Right renal cortex interstitium (tissue), 3 donors: ENCODE measurements around the gene DUSP16. TPM values are rescaled to one million over a fixed set of nuclear protein-coding genes. Genes with fewer than 3 reads are reported as not detected.
"Not testable (repeated sequence)": the region's sequence is repeated elsewhere in the genome, so short reads cannot be mapped to it uniquely, and the experiment has no call there.

ENCODE experiments used
- DNase-seq, 3 donors: peaks; one replicate each; pipeline ENCODE4 v3.0.0-alpha.2; 2013; ENCODE audit warnings: low read depth in 3 of 3, low spot score in 2 of 3
- polyA plus RNA-seq, 3 donors: library from polyadenylated mRNA; unstranded; fragments of 120-200 nt; gene quantifications; one replicate each; pipeline ENCODE4 v1.2.1, GENCODE V29; 2013; ENCODE audit not compliant: insufficient read length in 3 of 3

DUSP16 gene
- polyA plus RNA-seq, 3 donors = 26.0 to 26.3 (median 26.1) TPM

GRCh38 chr12:12524128-12524527, 38.5 kb downstream of the DUSP16 start:
- no peak for DNase-seq

- no peak for DNase-seq
These were observed 39.4 kb downstream of the DUSP16 start for GRCh38 chr12:12523229-12523628.

- not testable (repeated sequence) for DNase-seq
These were observed 40.0 kb downstream of the DUSP16 start for GRCh38 chr12:12522657-12523056.

- DNase-seq = no peak
These were observed 40.8 kb downstream of the DUSP16 start for GRCh38 chr12:12521888-12522287.

- DNase-seq = no peak
These were observed 41.6 kb downstream of the DUSP16 start for GRCh38 chr12:12521044-12521485.

- DNase-seq = no peak
These were observed 42.4 kb downstream of the DUSP16 start for GRCh38 chr12:12520273-12520672.

GRCh38 chr12:12519354-12519998, 43.2 kb downstream of the DUSP16 start:
- no peak for DNase-seq

- no peak for DNase-seq
These were observed 43.7 kb downstream of the DUSP16 start for GRCh38 chr12:12518919-12519318.

- no peak for DNase-seq
These were observed 44.2 kb downstream of the DUSP16 start for GRCh38 chr12:12518464-12518845.

GRCh38 chr12:12513416-12514006, 49.2 kb downstream of the DUSP16 start:
- no peak for DNase-seq

- no peak for DNase-seq
These were observed 50.6 kb downstream of the DUSP16 start for GRCh38 chr12:12511895-12512711.

- no peak for DNase-seq
These were observed 51.5 kb downstream of the DUSP16 start for GRCh38 chr12:12511021-12511783.

- no peak for DNase-seq
These were observed 52.1 kb downstream of the DUSP16 start for GRCh38 chr12:12510551-12510950.

GRCh38 chr12:12510141-12510540, 52.5 kb downstream of the DUSP16 start:
- DNase-seq = no peak

- DNase-seq = no peak
These were observed 54.1 kb downstream of the DUSP16 start for GRCh38 chr12:12508612-12509011.

GRCh38 chr12:12507121-12507520, 55.5 kb downstream of the DUSP16 start:
- no peak for DNase-seq

GRCh38 chr12:12506496-12506890, 56.2 kb downstream of the DUSP16 start:
- DNase-seq = peak in 1 of 3 donors; percentile 36

- DNase-seq = peak in 1 of 3 donors; percentile 18
These were observed 56.8 kb downstream of the DUSP16 start for GRCh38 chr12:12505544-12506495.

GRCh38 chr12:12503384-12504078, 59.1 kb downstream of the DUSP16 start:
- no peak for DNase-seq
